ENCODE data around the gene PIK3AP1.
"Not testable (repeated sequence)": the region's sequence is repeated elsewhere in the genome, so short reads cannot be mapped to it uniquely, and the experiment has no call there.

The PIK3AP1 gene

GRCh38 chr10:96568402-96568801 is 151.9 kb downstream of the PIK3AP1 start:
- H3K27me3 ChIP-seq (ENCODE audit: low read depth), result no peaks in the 10 kb centered on the region
- H3K4me1 ChIP-seq, result peaks cover 8% of the 10 kb centered on the region
- H3K4me3 ChIP-seq, result no peak overlapping the region
- no peak for DNase-seq (ENCODE audit: low spot score in 2 of 2)
- peaks cover 6% of the 10 kb centered on the region for H3K36me3 ChIP-seq (replicated peaks)
- in situ Hi-C loops (cut with MboI; ENCODE audit: low sequenced_read_pairs), result no loop called here
- H3K9me3 ChIP-seq, result no peaks in the 10 kb centered on the region

DNA sequence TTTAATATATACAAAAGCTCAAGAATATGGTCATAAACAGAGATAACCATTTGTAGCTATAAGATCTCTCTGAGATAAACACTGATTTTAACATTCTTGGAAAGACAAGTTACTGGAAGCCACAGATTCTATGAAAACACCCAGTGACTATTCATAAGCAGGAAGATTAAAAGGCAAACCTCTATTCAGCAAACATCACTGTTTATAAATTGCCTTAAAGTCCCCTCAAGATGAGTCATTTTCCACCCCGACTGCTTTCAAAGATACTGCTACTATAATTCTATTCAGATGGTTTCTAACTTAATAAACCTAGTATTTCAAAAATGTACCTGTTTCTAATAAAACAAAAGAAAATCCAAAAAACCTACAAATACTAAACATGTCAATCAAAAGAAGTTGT is 154.5 kb downstream of the PIK3AP1 start:
- in situ Hi-C loops (cut with MboI; ENCODE audit: low sequenced_read_pairs), result no loop called here
- Histone ChIP-seq H3K9me3 (no peaks in the 10 kb centered on the region), H3K27me3 (ENCODE audit: low read depth) (no peaks in the 10 kb centered on the region), H3K36me3 (replicated peaks) (peaks cover 15% of the 10 kb centered on the region), H3K4me1 (peaks cover 8% of the 10 kb centered on the region), H3K4me3 (no peak overlapping the region)
- no peak for DNase-seq (ENCODE audit: low spot score in 2 of 2)

DNA sequence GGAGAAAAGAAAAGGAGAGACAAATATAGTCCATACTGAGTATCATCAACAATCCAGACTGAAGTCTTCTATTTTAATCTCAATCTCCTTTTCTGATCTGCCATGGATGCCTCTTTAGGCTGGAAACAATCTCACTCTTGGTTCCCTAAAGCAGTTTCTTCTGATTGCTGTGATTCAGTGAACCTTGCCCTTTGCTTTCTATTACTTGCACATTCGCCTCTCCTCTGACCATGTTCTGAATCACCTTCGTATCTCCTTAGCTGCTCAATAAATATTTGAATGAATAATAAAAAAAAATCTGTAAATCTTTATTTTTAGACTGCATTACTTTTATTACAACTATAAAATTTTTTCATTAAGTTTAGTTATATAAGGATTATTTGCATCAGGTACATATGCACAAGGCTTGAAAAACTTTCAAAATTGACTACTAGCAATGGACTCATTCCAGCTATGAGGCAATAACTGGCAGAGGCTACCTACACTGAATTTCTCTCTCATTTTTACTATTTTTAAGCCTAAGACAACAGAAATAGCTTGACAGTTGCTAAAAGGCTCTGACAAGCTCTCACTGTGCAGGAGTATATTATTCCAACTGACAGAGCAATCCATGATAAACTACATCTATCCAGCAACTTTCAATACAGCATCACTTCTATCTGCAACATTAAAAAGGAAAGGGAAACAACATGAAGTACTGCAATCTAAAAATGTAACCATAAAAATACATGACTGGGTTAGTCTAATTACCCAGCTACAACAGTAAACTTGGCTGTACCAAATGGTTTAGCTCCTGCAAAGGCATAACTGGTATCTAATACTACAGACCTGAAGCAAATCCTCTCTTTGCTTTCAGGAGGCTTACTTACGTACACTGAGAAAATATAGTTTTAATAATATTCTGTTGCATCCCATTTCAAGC is 159.1 kb downstream of the PIK3AP1 start:
- no peaks in the 10 kb centered on the region for H3K27me3 ChIP-seq (ENCODE audit: low read depth)
- H3K4me1 ChIP-seq, result peaks cover 7% of the 10 kb centered on the region
- H3K36me3 ChIP-seq (replicated peaks), result peaks cover 28% of the 10 kb centered on the region
- H3K4me3 ChIP-seq, result no peak overlapping the region
- in situ Hi-C loops (cut with MboI; ENCODE audit: low sequenced_read_pairs), result no loop called here
- DNase-seq (ENCODE audit: low spot score in 2 of 2), result no peak
- no peaks in the 10 kb centered on the region for H3K9me3 ChIP-seq

- H3K36me3 ChIP-seq (replicated peaks), result peaks cover 28% of the 10 kb centered on the region
- in situ Hi-C loops (cut with MboI; ENCODE audit: low sequenced_read_pairs), result no loop called here
- DNase-seq (ENCODE audit: low spot score in 2 of 2), result no peak
These were observed 159.8 kb downstream of the PIK3AP1 start for GRCh38 chr10:96560489-96560888.

DNA sequence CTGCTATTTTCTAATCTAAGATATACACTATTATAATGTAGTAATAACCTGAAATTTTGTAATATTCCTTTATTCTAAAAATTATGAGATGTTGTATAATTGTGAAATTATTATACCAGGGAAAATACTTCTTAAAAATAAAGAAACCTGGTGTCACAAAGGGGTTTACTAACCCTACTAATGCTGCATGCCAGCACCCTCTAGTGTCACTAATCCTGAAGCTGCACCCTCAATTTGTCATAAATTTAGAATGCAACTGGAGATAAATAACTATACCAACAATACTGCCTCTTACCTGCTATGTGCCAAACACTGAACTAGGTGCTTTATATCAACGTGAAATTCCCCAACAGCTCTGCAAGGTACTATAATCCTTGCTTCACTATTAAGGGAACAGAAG is 164.3 kb downstream of the PIK3AP1 start:
- H3K9me3 ChIP-seq, result no peaks in the 10 kb centered on the region
- H3K4me1 ChIP-seq, result no peaks in the 10 kb centered on the region
- in situ Hi-C loops (cut with MboI; ENCODE audit: low sequenced_read_pairs), result no loop called here
- peaks cover 33% of the 10 kb centered on the region for H3K36me3 ChIP-seq (replicated peaks)
- DNase-seq (ENCODE audit: low spot score in 2 of 2), result peak in 1 of 2 experiments; percentile 16
- no peak overlapping the region for H3K4me3 ChIP-seq
- no peaks in the 10 kb centered on the region for H3K27me3 ChIP-seq (ENCODE audit: low read depth)

More at GRCh38 chr10:96560489-96560888, 159.8 kb downstream of the PIK3AP1 start:
- no peak overlapping the region for H3K4me3 ChIP-seq
- H3K4me1 ChIP-seq, result no peaks in the 10 kb centered on the region
- no peaks in the 10 kb centered on the region for H3K27me3 ChIP-seq (ENCODE audit: low read depth)
- no peaks in the 10 kb centered on the region for H3K9me3 ChIP-seq

- Histone ChIP-seq H3K27me3 (ENCODE audit: low read depth) (no peaks in the 10 kb centered on the region), H3K36me3 (replicated peaks) (peaks cover 30% of the 10 kb centered on the region), H3K9me3 (no peaks in the 10 kb centered on the region), H3K4me1 (no peaks in the 10 kb centered on the region), H3K4me3 (no peak overlapping the region)
- in situ Hi-C loops (cut with MboI; ENCODE audit: low sequenced_read_pairs), result no loop called here
- DNase-seq (ENCODE audit: low spot score in 2 of 2), result no peak
These were observed 165.0 kb downstream of the PIK3AP1 start for GRCh38 chr10:96555330-96555729.

DNA sequence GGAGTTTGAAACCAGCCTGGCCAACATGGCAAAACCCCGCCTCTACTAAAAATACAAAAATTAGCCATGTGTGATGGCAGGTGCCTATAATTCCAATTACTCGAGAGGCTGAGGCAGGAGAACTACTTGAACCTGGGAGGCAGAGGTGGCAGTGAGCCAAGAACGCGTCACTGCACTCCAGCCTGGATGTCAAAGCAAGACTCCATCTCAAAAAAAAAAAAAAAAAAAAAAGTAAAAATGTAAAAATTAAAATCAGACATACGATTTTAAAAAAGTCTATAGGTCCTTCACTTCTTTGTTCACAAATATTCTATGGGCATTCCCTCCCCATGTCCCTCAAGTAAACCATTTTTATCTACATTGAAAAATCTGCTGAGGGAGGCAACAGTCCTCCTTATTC is 171.7 kb downstream of the PIK3AP1 start:
- Histone ChIP-seq H3K4me3 (no peak overlapping the region), H3K4me1 (no peaks in the 10 kb centered on the region), H3K9me3 (no peaks in the 10 kb centered on the region), H3K36me3 (replicated peaks) (peaks cover 57% of the 10 kb centered on the region), H3K27me3 (ENCODE audit: low read depth) (no peaks in the 10 kb centered on the region)
- DNase-seq (ENCODE audit: low spot score in 2 of 2), result no peak
- in situ Hi-C loops (cut with MboI; ENCODE audit: low sequenced_read_pairs), result no loop called here

DNA sequence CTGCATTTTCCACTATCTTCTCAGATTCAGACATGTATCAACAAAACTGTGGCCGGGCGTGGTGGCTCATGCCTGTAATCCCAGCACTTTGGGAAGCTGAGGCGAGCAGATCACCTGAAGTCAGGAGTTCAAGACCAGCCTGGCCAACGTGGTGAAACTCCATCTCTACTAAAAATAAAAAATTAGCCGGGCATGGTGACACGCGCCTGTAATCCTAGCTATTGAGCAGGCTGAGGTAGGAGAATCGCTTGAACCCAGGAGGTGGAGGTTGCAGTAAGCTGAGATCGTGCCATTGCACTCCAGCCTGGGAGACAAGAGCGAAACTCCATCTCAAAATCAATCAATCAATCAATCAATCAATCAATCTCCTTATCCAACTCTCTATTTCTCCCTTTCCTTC is 174.8 kb downstream of the PIK3AP1 start:
- H3K4me1 ChIP-seq; H3K4me3 ChIP-seq; H3K9me3 ChIP-seq; in situ Hi-C loops (cut with MboI; ENCODE audit: low sequenced_read_pairs); DNase-seq (ENCODE audit: low spot score in 2 of 2); H3K27me3 ChIP-seq (ENCODE audit: low read depth): not testable (repeated sequence)
- H3K36me3 ChIP-seq (replicated peaks), result peaks cover 48% of the 10 kb centered on the region

Data from HAP-1 (cell line).